Stimulated activated CD8-positive, alpha-beta memory T cell treated with anti-CD3 and anti-CD28 coated beads, Interleukin-12 subunit alpha, Interleukin-12 subunit beta, amount 100 ng/mL, for 24 hours (primary cell): Measurements from ENCODE around the gene WARS2.

Source experiments
- DNase-seq: peaks from one replicate; pipeline ENCODE4 v3.0.0-alpha.2; 2020; ENCODE audit errors: extremely low read depth

WARS2 gene

GRCh38 chr1:119083479-119083878 lies 57.0 kb downstream of the WARS2 start:
- DNase-seq = no peak

GRCh38 chr1:119081700-119082099 lies 58.8 kb downstream of the WARS2 start:
- no peak for DNase-seq

- no peak for DNase-seq
These were observed 59.2 kb downstream of the WARS2 start for GRCh38 chr1:119081267-119081666.

GRCh38 chr1:119080586-119080985 lies 59.9 kb downstream of the WARS2 start:
- no peak for DNase-seq

GRCh38 chr1:119079881-119080280 lies 60.6 kb downstream of the WARS2 start:
- no peak for DNase-seq

- no peak for DNase-seq
These were observed 64.8 kb downstream of the WARS2 start for GRCh38 chr1:119075614-119076013.

- DNase-seq = no peak
These were observed 69.1 kb downstream of the WARS2 start for GRCh38 chr1:119071321-119071720.

GRCh38 chr1:119069682-119070081 lies 70.8 kb downstream of the WARS2 start:
- DNase-seq = no peak

GRCh38 chr1:119068427-119068826 lies 72.0 kb downstream of the WARS2 start:
- DNase-seq = no peak

GRCh38 chr1:119061700-119062099 lies 78.8 kb downstream of the WARS2 start:
- no peak for DNase-seq

GRCh38 chr1:119055568-119055967 lies 84.9 kb downstream of the WARS2 start:
- no peak for DNase-seq

GRCh38 chr1:119053917-119054316 lies 86.5 kb downstream of the WARS2 start:
- no peak for DNase-seq

- no peak for DNase-seq
These were observed 88.2 kb downstream of the WARS2 start for GRCh38 chr1:119052267-119052666.

- DNase-seq = no peak
These were observed 91.6 kb downstream of the WARS2 start for GRCh38 chr1:119048624-119049404.

- DNase-seq = no peak
These were observed 93.5 kb downstream of the WARS2 start for GRCh38 chr1:119046785-119047438.

- no peak for DNase-seq
These were observed 94.0 kb downstream of the WARS2 start for GRCh38 chr1:119046429-119046784.

GRCh38 chr1:119045096-119045746 lies 95.2 kb downstream of the WARS2 start:
- DNase-seq = no peak

GRCh38 chr1:119040906-119041305 lies 99.5 kb downstream of the WARS2 start:
- DNase-seq = no peak

GRCh38 chr1:119040489-119040888 lies 100.0 kb downstream of the WARS2 start:
- no peak for DNase-seq

GRCh38 chr1:119038363-119038762 lies 102.1 kb downstream of the WARS2 start:
- no peak for DNase-seq

- DNase-seq = no peak
These were observed 106.1 kb downstream of the WARS2 start for GRCh38 chr1:119034359-119034758.

- no peak for DNase-seq
These were observed 107.5 kb downstream of the WARS2 start for GRCh38 chr1:119032986-119033385.

GRCh38 chr1:119027759-119028158 lies 112.7 kb downstream of the WARS2 start:
- DNase-seq = no peak
